Adipose tissue (tissue), 3 donors: Measurements from ENCODE around the gene RBM12. TPM values are rescaled to one million over a fixed set of nuclear protein-coding genes. Genes with fewer than 3 reads are reported as not detected.

ENCODE experiments used
- H3K27ac ChIP-seq: one replicate; pipeline ENCODE4 v1.5.1; 2013; ENCODE audit warnings: low read depth, low read length
- WGBS, 3 donors: extraction: QIAGEN DNeasy Blood & Tissue Kit; methylation state at CpG; one replicate each; pipeline ENCODE4 v1.1.7; 2013; 5-methylcytosine and 5-hydroxymethylcytosine counted together
- polyA plus RNA-seq, 3 donors: library from polyadenylated mRNA; stranded (reverse); fragments of 200-250 nt; gene quantifications; one replicate each; pipeline ENCODE4 v1.2.3, GENCODE V29; 2013
- donor health status: healthy with polysubstance abuse.
- donor health status: Bipolar disorder and iron deficiency.
- donor health status: healthy.

Gene RBM12
- polyA plus RNA-seq, 3 donors: 6.4 to 19.5 (median 17.8) TPM

DNA sequence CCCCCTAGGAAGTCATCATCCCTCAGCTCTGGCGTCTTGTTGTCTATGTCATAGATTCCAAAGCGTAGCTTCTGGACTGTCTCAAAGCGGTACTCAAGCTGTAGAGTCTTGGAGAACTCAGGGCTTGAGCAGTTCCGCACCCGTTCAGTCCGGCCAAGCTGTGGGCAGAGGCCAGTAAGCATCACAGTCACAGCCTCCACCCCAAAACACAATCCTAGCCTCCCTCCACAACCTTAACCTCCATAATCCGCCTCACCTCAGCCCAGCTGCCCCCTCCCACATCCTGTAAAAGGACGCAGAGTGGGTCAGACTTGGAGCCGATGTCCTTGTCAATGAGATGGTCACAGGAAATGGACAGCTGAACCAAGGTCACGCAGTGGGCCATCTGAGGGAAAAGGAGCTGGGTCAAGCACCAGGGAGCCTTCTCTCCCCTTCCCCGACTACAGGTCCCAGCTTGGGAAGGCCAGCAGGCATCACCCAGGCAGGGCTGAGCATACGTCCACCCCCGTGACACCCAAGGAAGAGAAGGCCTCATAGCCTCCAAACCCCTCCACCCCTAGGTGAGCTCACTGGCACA is 32.1 kb downstream of the RBM12 start:
- H3K27ac ChIP-seq: no peak overlapping the region
- 94 to 95% (median 95%) methylated on average over 13 of the region's 13 CpGs for WGBS, 3 donors

DNA sequence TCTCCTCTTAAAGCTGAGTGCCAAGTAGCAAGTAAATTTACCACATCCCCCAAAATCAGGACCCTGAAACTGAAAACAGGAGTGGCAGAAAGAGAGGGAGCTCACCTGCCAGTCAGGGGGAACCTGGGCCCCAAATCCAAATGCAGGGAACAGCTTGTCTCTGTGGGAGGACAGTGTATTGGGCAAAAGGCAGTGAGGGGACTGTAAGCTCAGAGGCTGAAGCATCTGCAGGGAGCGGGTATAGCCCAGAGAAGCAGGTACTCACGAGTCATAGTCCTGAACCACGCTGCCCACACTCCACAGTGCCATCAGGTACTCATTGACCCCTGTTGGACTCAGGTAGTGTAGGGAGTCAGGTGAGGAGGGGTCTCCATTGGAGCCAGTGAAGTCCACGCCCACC is 34.1 kb downstream of the RBM12 start:
- 92 to 95% (median 93%) methylated on average over 4 of the region's 4 CpGs for WGBS, 3 donors
- no peak overlapping the region for H3K27ac ChIP-seq

DNA sequence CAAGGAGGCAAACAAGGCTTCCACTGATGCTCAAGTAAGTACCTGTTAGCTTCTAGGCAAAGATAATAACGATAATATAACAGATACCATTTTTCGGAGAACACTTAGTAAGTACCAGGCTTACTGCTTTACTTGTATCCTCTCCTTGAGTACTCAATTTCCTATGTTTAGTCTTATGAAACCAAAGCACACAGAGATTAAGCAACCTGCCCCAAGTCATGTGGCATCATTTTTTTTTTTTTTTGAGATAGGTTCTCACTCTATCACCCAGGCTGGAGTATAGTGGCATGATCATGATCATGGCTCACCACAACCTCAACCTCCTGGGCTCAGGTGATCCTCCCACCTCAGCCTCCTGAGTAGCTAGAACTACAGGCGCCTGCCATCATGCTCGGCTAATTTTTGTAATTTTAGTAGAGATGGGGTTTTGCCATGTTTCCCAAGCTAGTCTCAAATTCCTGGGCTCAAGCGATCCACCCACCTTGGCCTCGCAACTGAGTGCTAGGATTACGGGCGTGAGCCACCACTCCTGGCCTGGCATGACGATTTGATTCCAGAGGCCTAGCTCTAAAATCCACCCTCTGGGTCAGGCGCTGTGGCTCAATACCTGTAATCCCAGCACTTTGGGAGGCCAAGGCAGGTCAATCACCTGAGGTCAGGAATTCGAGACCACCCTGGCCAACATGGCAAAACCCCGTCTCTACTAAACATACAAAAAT is 35.1 kb downstream of the RBM12 start:
- 86 to 93% (median 90%) methylated on average over 12 of the region's 12 CpGs for WGBS, 3 donors
- H3K27ac ChIP-seq: no peak overlapping the region

DNA sequence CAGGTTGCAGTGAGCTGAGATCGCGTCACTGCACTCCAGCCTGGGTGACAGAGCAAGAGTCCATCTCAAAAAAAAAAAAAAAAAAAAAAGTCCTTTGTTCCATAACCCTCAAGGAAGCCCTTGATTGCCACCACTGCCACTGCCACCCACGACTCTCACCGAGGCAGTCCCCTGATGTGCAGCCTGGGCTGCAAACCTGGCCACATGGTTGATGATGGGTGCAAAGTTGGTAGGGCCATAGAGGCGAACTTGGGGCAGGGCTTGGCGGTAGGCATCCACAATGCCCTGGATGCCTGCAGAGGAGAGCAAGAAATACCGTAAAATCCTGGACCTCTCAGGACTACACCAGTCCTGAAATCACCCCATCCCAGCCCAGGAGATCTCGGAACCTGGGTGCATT is 37.6 kb downstream of the RBM12 start:
- 95 to 98% (median 96%) methylated on average over 8 of the region's 8 CpGs for WGBS, 3 donors
- H3K27ac ChIP-seq: no peak overlapping the region

DNA sequence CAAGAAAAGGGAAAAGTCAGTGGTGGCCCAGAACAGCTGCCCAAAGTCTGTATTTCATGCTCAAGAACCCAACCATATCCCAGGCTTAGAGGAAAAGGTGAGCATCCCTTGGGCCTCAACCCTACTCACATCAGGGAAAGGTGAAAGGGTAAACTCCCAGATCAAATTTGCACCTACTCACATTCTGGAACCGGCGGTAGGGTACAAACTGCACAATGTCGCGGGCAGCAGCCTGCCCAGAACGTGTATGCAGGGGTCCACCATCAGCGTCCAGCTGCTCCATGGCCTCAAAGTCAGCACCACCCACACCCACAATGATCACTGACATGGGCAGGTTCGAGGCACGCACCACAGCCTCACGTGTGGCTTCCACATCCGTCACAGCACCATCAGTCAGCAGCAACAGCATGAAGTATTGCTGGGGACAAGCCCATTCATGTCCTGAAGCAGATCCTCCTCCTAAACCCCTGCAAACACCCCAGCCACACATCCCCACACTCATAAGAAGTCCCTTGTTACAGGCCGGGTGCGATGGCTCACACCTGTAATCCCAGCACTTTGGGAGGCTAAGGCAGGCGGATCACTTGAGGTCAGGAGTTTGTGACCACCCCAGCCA is 38.2 kb downstream of the RBM12 start:
- WGBS, 3 donors: 93 to 97% (median 95%) methylated on average over 13 of the region's 13 CpGs
- no peak overlapping the region for H3K27ac ChIP-seq

DNA sequence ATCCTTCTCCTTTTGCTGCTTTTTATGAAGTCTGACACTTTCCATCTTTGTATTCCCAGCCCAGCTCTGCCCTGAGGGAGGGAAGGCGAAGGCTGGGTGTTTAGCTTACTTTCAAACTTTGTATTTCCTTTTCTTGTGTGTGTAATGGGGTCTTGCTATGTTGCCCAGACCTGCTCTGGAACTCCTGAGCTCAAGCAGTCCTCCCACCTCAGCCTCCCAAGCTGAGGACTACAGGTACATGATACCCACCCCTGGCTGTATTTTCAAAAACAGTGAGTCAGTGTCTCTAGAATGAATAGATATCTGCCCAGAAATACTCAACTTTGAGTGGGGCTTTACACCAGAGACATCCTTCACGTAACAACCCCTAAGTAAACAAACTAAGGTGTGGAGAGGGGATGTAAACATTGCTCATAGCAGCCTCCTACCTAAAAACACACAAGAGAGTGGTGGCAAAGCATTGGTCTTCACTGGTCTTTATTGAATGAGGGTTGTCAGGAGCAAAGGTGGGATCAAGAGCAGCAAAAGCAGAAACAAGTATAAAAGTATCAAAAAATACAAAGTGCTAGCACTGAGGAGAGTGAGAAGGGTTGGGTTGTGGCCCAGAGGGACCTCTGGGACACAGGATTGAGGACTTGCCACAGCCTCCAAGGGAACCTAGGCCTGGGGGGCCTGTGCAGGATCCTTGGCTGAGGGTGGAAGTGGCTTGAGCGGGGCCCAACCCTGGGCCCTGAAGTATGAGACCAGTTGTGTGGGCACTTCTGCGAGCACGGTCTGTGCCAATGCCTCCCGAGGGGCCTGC is 38.9 kb downstream of the RBM12 start:
- WGBS, 3 donors: 96 to 97% (median 96%) methylated on average over 6 of the region's 6 CpGs
- no peak overlapping the region for H3K27ac ChIP-seq

DNA sequence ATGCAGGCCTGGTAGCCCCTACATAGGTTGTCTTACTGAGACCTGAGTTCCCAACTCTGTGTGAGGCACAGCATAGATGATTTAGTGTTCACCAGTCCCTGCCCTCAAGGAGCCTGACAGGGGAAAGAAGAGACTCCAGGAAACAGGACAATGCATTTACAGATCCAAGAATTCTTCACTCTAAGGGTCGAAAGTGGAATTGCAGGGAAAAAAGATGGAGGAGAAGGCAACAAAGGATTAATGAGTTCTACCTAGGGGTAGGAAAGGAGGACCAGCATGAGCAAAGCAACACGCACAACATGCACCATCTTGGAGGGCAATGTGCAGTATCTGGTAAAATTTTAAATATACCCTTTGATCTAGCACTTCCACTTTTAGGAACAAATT is 43.1 kb downstream of the RBM12 start:
- H3K27ac ChIP-seq: no peak overlapping the region
- 87 to 98% (median 94%) methylated on average over 2 of the region's 2 CpGs for WGBS, 3 donors

DNA sequence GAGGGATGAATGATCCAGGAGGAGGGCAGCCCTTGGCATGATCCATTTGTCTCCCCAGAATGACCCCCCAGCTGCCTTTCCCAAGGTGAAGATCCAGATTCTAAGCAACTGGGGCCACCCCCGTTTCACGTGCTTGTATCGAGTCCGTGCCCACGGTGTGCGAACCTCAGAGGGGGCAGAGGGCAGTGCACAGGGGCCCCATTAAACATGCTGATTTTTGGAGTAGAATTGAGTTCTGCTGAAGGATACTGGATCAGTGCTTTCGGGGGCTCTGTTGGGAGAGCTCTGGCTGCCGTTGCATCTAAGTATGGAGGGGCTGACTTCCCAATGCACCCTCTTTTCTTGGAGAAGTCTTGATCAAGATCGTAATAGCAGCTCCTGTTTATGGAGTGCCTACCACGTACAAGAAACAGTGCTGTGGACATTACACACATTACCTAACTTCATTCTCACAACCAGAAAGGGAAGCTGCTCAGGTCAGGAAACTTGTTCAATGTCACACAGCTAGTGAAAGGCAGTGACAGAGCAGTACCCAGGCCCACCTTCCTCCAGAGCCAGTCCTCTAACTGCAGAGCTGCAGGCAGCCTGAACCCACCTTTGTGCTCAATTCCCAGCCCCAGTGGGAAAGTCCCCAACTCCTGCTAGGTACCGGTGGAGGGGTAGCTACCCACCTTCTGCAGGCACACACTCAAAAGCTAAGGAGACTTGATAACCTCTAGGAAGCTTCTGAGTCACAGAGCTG is 43.7 kb downstream of the RBM12 start:
- 88 to 93% (median 89%) methylated on average over 11 of the region's 11 CpGs for WGBS, 3 donors
- H3K27ac ChIP-seq: no peak overlapping the region

DNA sequence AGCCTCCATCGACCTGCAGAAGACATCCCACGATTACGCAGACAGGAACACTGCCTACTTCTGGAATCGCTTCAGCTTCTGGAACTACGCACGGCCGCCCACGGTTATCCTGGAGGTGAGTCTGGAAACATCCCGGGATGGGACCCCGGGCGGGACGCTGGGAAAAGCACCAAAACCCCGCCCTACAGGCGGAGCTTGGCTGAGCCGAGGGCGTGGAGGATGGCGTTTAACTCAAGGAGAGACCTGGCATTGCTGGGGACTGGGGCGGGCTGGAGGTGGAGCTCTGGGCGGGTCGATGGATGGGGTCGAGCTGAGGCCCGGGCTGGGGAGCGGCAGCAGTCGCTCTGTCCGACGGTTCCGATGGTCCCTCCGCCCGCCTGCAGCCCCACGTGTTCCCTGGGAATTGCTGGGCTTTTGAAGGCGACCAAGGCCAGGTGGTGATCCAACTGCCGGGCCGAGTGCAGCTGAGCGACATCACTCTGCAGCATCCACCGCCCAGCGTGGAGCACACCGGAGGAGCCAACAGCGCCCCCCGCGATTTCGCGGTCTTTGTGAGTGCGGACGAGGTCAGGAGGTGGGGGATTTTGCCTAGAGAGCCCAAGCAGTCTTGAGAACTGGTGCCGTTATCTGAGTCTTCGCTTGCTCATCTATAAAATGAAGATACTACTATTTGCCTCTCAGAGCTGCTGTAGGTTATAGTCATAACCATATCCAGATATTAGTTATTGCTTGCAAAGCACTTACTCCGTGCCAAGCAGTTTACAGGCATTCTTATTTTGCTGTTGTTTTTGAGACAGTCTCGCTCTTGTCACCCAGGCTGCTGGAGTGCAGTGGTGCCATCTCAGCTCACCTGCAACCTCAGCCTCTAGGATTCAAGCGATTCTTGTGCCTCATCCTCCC is 45.3 kb downstream of the RBM12 start:
- WGBS, 3 donors: 5 to 6% (median 6%) methylated on average over 48 to 49 of the region's 49 CpGs
- no peak overlapping the region for H3K27ac ChIP-seq

DNA sequence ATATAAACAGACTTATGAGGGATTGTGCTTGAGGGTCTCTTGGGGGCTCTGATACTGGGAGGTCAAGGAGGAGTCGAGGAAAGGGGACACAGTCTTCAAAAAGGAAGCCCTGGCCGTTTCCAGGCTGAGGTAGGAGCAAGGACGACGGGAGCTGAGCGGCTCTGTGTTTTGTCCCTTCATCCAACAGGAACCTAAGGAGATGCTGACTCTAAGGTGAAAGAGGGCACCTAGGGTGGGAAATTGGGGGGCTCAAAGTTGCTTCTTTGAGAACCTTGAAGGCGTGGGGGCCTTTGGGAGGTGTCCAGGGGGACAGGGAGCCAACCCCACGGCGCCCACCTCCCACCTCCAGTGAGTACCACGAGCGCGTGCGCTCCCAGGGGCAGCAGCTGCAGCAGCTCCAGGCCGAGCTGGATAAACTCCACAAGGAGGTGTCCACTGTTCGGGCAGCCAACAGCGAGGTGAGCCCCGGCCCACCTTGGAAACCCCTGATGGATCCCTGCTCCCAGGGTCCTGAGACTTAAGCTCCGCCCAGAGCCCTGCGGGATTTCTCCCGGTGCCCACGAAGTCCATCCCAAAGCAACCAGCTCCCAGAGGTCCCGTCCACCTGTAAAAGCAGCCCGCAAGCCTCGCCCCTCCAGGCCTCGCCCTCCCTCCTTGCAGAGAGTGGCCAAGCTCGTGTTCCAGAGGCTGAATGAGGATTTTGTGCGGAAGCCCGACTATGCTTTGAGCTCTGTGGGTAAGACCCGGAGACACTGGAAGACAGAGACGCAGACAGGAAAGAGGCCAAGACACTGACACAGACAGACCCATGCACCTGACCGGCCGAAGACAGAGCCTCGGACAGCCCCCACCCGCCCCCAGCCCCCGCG is 46.2 kb downstream of the RBM12 start:
- WGBS, 3 donors: 6 to 13% (median 10%) methylated on average over 35 of the region's 35 CpGs
- no peak overlapping the region for H3K27ac ChIP-seq

DNA sequence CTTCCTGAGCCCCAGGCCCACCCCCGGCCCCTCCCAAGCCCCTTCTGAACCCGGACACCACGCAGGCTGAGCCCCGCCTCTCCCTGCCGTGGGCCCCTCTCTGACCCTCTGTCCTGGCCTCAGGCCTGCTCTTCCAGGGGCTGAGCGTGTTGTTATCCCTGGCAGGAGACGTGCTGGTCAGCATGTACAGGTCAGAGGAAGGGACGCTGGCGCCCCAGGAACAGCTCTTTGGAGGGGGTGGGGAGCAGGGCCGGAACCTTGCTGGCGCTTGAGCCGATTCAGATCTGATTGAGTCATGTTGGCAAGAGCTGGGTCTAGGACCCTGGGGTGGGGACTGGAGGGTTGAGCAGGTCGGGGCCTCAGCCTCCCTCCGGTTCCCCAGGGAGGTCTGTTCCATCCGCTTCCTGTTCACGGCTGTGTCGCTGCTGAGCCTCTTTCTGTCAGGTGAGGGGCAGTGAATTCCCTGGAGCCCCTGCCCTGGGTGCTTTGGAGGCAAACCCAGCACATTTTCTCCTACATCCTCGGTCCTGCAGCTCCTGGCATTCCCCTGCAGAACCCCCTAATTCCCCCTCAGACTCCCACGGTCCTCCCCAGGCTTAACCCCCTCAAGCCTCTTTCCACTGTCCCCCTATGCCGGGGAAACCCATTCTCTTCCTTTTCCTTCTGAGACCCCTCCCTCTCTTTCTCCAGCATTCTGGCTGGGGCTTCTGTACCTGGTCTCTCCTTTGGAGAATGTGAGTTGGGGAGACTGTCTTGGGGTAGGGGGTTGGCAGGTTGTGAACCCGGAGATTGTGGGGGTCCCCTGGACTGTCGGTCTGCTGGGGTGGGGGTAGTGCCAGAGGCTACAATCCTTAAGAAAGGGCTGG is 47.1 kb downstream of the RBM12 start:
- no peak overlapping the region for H3K27ac ChIP-seq
- 6 to 8% (median 7%) methylated on average over 21 to 22 of the region's 22 CpGs for WGBS, 3 donors

DNA sequence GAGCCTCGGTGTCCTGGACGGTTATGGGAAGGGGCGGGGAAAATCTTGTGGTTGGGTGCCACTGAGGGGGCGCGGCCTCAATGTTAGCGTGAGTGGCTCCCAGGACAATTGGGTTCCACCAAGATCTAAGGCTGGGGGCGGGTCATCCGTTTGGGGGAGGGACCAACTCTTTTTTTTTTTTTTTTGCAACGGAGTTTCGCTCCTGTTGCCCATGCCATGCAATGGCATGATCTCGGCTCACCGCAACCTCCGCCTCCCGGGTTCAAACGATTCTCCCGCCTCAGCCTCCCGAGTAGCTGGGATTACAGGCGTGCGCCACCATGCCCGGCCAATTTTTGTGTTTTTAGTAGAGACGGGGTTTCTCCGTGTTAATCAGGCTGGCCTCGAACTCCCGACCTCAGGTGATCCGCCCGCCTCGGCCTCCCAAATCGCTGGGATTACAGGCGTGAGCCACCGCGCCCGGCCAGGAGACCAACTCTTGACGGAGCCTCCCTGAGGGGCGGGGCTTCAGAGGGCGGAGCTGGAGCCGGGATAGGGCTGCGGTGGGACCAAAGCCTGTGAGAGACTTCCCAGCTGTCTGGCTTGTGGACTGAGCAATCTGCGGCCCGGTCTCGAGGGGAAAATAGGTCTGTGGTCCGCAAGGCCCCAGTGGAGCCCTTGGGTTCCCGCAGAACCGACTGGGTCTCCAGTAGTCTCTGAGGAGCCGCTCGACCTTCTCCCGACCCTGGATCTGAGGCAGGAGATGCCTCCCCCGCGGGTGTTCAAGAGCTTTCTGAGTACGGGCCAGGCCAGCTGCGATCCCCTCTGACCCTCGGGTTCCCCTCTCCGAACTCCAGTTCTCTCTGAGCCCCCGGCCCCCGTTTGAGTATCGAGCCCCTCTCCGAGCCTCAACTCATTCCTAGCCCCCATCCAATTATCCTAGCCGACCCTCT is 48.0 kb downstream of the RBM12 start:
- H3K27ac ChIP-seq: no peak overlapping the region
- WGBS, 3 donors: 2 to 3% (median 3%) methylated on average over 57 of the region's 57 CpGs

DNA sequence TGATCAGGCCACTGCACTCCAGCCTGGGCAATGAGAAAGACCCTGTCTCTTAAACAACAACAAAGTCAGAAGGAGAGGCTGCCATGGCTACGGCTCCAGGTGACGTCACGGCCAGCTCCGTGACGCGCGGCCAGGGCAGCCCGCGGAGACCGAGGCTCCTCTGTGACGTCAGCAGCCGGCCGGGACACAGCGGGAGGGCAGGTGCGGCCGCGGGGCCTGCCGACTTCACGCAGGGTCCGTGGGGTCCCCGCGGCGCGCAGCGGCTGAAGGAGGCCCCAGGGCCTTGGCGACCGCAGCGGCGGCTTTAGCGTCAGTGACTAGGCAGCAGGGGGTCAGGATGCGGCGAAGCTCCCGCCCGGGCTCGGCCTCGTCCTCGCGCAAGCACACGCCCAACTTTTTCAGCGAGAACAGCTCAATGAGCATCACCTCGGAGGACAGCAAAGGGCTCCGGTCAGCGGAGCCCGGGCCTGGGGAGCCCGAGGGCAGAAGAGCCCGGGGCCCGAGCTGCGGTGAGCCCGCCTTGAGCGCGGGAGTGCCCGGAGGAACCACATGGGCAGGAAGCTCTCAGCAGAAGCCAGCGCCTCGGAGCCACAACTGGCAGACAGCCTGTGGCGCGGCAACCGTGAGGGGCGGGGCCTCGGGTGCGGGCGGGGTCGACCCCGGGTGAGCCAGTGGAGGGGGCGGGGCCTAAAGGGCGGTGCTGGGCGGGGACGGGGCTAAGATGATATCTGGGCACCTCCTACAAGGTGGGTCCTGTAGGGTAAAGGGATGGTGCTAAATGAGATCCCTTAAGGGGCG is 48.8 kb downstream of the RBM12 start, which contains the start of gene SPAG4:
Gene SPAG4 (plus strand): TSS at position 163 of the 798 bp plus-strand sequence. CDS start 175 bp downstream, at position 338.
- WGBS, 3 donors: 0 to 1% (median 0%) methylated on average over 62 to 68 of the region's 68 CpGs
- peak within 1 kb of the TSS; percentile 91 for H3K27ac ChIP-seq

DNA sequence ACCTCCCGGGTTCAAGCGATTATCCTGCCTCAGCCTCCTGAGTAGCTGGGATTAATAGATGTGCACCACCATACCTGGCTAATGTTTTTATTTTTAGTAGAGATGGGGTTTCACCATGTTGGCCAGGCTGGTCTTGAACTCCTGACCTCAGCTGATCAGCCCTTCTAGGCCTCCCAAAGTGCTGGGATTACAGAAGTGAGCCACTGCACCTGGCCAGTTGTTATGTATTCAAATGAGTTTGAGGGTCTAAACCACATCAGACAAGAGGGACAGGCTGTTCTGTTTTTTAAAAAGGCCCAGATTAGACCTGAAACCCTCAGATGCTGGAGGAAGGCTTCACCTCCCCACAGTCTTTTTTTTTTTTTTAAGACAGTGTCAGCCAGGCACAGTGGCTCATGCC is 53.2 kb downstream of the RBM12 start:
- H3K27ac ChIP-seq: no peak overlapping the region
- WGBS, 3 donors: 75 to 93% (median 91%) methylated on average over 2 of the region's 2 CpGs
